Brain microvascular endothelial cell (primary cell): Measurements from ENCODE around the gene GRM4.

Experiments used
- DNase-seq: peaks from one replicate; pipeline ENCODE4 v3.0.0-alpha.2; 2020
- H3K27ac ChIP-seq: fragments of 250-450 bp; sonication (Bioruptor Pico); 2 replicates; pipeline ENCODE4 v1.5.1; 2020; ENCODE audit warnings: mild to moderate bottlenecking, moderate library complexity
- H3K27me3 ChIP-seq: fragments of 250-450 bp; sonication (Bioruptor Pico); replicated peaks from 2 replicates; pipeline ENCODE4 v1.5.1; 2020; ENCODE audit warnings: mild to moderate bottlenecking
- H3K36me3 ChIP-seq: fragments of 250-450 bp; sonication (Bioruptor Pico); replicated peaks from 2 replicates; pipeline ENCODE4 v1.5.1; 2020; ENCODE audit warnings: mild to moderate bottlenecking
- H3K4me3 ChIP-seq: 2 replicates; pipeline ENCODE4 v1.5.1; 2011; ENCODE audit warnings: low read depth, mild to moderate bottlenecking, control low read depth, low read length, moderate library complexity
- CTCF ChIP-seq: IDR thresholded peaks from 2 replicates; pipeline ENCODE4 v1.5.1; 2011; ENCODE audit warnings: low read depth, mild to moderate bottlenecking, moderate library complexity, low read length, control low read depth, inconsistent platforms; ENCODE audit errors: missing control alignments
- in situ Hi-C: cut with HindIII; loops from 2 replicates; pipeline ENCODE4 v1.10.0; 2017; ENCODE audit warnings: low sequenced_read_pairs, low pct_ligation_motif_present

GRM4 gene

GRCh38 chr6:34095136-34095505 is 50.8 kb downstream of the GRM4 start:
- no peak overlapping the region for H3K27ac ChIP-seq
- peaks cover 22% of the 10 kb centered on the region for H3K27me3 ChIP-seq
- no peaks in the 10 kb centered on the region for H3K36me3 ChIP-seq
- no peak for DNase-seq
- no peak for TF ChIP-seq CTCF
- in situ Hi-C loops: no loop called here
- no peak overlapping the region for H3K4me3 ChIP-seq

- in situ Hi-C loops: no loop called here
- peaks cover 22% of the 10 kb centered on the region for H3K27me3 ChIP-seq
- TF ChIP-seq CTCF: no peak
Observed at GRCh38 chr6:34094474-34095135, 51.3 kb downstream of the GRM4 start.

DNA sequence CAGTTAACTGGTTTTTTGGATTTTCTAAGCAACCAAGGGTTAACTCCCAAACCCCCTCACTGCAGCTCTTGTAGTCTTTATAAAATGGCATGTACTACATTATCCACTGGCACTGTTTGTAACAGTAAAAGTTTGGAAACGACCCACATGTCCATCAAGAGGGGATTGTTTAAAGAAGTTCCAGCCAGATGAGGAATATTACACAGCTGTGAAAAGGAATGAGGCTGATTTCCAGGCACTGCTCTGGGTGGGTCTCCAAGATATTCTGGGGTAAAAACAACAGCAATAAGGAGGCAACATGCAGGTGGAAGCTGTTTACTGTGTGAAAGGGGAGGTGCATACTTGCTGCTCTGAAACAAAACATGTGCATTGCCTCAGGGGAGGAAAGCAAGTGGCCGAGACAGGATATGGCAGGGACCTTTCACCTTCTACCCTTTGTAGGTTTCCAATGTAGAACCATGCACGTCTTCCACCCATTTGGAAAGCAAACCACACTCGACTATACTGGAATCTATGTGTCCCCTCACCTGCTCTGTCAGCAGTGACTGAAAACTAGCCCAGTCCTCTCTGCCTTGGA is 51.9 kb downstream of the GRM4 start:
- no peak for TF ChIP-seq CTCF
- H3K27me3 ChIP-seq: peaks cover 22% of the 10 kb centered on the region
- no peak for DNase-seq
- H3K36me3 ChIP-seq: no peaks in the 10 kb centered on the region
- in situ Hi-C loops: no loop called here
- no peak overlapping the region for H3K4me3 ChIP-seq
- H3K27ac ChIP-seq: no peak overlapping the region

More at GRCh38 chr6:34094474-34095135, 51.3 kb downstream of the GRM4 start:
- DNase-seq: no peak
- no peak overlapping the region for H3K4me3 ChIP-seq
- H3K27ac ChIP-seq: no peak overlapping the region
- no peaks in the 10 kb centered on the region for H3K36me3 ChIP-seq

DNA sequence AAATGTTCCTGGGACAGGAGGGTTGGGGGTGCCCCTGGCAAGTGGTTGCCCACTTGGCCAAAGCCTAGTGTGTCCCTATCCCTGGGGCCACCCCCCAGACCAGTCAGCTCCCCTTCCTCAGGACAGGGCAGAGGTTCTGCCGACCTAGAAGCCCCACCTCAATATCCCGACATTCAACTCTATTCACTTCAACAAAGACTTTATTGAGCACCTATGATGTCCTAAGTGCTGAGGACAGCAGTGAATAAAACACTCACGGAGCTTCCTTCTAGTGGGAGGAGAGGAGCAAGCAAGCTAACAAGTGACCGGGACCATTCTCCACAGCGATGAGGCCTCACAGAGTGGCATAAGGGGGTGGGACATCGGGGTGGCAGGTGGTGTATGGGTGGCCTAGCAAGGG is 52.7 kb downstream of the GRM4 start:
- TF ChIP-seq CTCF: no peak
- in situ Hi-C loops: no loop called here
- Histone ChIP-seq H3K27me3 (peaks cover 22% of the 10 kb centered on the region), H3K4me3 (no peak overlapping the region), H3K36me3 (no peaks in the 10 kb centered on the region), H3K27ac (no peak overlapping the region)
- no peak for DNase-seq

DNA sequence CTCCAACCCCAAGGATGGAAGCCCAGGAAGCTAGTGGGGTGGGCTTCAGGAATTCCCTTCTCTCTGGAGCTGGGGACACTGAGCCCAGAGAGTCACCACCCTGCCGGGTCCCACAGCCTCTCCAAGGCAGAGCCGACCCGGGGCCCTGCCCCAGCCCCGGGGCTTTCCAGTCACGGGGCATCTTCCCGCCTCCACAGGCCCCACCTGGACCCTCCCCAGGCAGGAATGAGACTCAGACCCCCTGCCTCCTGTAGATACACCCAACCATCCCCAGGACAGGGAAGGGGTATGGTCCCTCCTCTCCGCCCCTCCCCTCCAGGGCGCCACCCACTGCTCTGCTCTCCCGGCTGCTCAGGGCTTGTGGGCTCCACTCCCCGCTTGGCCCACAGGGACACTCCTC is 53.3 kb downstream of the GRM4 start:
- H3K36me3 ChIP-seq: no peaks in the 10 kb centered on the region
- TF ChIP-seq CTCF: no peak
- H3K27ac ChIP-seq: no peak overlapping the region
- in situ Hi-C loops: no loop called here
- peaks cover 22% of the 10 kb centered on the region for H3K27me3 ChIP-seq
- no peak for DNase-seq
- H3K4me3 ChIP-seq: no peak overlapping the region

DNA sequence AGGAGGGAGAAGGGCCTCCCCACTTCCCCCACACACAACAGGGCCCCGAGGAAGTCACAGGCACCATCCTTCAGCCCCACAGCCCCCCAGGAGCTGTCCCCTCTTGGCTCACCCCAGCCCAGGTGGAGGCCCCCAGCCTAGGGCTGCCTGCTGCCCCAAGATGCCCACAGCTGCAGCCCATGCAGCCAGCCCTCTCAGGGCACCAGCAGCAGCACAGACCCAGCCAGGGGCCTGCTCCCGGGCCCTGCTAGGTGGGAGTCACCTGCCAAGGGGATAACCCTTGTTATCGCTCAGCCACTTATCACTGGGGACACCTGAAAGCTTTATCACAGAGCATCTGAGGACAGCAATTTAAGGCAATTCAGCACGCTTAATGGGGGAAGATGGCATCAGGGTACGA is 55.0 kb downstream of the GRM4 start:
- no peak overlapping the region for H3K4me3 ChIP-seq
- no peak for DNase-seq

More for the DNA sequence above, 55.0 kb downstream of the GRM4 start:
- no peak for TF ChIP-seq CTCF
- Histone ChIP-seq H3K27me3 (peaks cover 17% of the 10 kb centered on the region), H3K27ac (no peak overlapping the region), H3K36me3 (no peaks in the 10 kb centered on the region)
- in situ Hi-C loops: no loop called here
